Mesendoderm (in vitro differentiated cells): ENCODE results near the gene BICRAL.

ENCODE experiments used
- DNase-seq: peaks from one replicate; pipeline ENCODE4 v3.0.0; 2013
- H2AK5ac ChIP-seq: 2 replicates; pipeline ENCODE4 v1.6.1; 2013; ENCODE audit warnings: low read length, inconsistent platforms
- H2BK120ac ChIP-seq: 2 replicates; pipeline ENCODE4 v1.6.1; 2013; ENCODE audit warnings: low read depth, mild to moderate bottlenecking, low read length, moderate library complexity, mixed read lengths
- H2BK15ac ChIP-seq: replicated peaks from 2 replicates; pipeline ENCODE4 v1.6.1; 2013; ENCODE audit warnings: low read depth, mild to moderate bottlenecking, moderate library complexity
- H2BK5ac ChIP-seq: 2 replicates; pipeline ENCODE4 v1.6.1; 2013; ENCODE audit warnings: low read length, inconsistent platforms
- H3K18ac ChIP-seq: 2 replicates; pipeline ENCODE4 v1.6.1; 2013; ENCODE audit warnings: mild to moderate bottlenecking, low read length, mixed read lengths
- H3K23ac ChIP-seq: one replicate; pipeline ENCODE4 v1.6.1; 2013; ENCODE audit warnings: low read length
- H3K27ac ChIP-seq: 2 replicates; pipeline ENCODE4 v1.5.1; 2013; ENCODE audit warnings: low read depth, mild to moderate bottlenecking, inconsistent platforms, low read length, moderate library complexity
- H3K27me3 ChIP-seq: 2 replicates; pipeline ENCODE4 v1.6.1; 2013; ENCODE audit warnings: low read length, control low read depth, mild to moderate bottlenecking, inconsistent platforms; ENCODE audit not compliant: insufficient read depth, poor library complexity
- H3K36me3 ChIP-seq: 2 replicates; pipeline ENCODE4 v1.6.1; 2013; ENCODE audit warnings: low read length, inconsistent platforms; ENCODE audit not compliant: control insufficient read depth, insufficient read depth
- H3K4ac ChIP-seq: one replicate; pipeline ENCODE4 v1.6.1; 2013; ENCODE audit warnings: low read depth, mild to moderate bottlenecking, low read length, moderate library complexity
- H3K4me1 ChIP-seq: 2 replicates; pipeline ENCODE4 v1.6.1; 2013; ENCODE audit warnings: low read depth, low read length, inconsistent platforms; ENCODE audit not compliant: control insufficient read depth
- H3K4me2 ChIP-seq: 2 replicates; pipeline ENCODE4 v1.6.1; 2013; ENCODE audit warnings: low read length
- H3K4me3 ChIP-seq: 2 replicates; pipeline ENCODE4 v1.5.1; 2013; ENCODE audit warnings: mild to moderate bottlenecking, low read length
- H3K56ac ChIP-seq: one replicate; pipeline ENCODE4 v1.6.1; 2013; ENCODE audit warnings: low read length
- H3K79me1 ChIP-seq: 2 replicates; pipeline ENCODE4 v1.6.1; 2013; ENCODE audit warnings: low read length, inconsistent platforms
- H3K79me2 ChIP-seq: 2 replicates; pipeline ENCODE4 v1.6.1; 2013; ENCODE audit warnings: mild to moderate bottlenecking, low read length; ENCODE audit not compliant: control insufficient read depth, insufficient read depth
- H3K9ac ChIP-seq: 2 replicates; pipeline ENCODE4 v1.6.1; 2013; ENCODE audit warnings: low read length, inconsistent platforms
- H4K5ac ChIP-seq: one replicate; pipeline ENCODE4 v1.6.1; 2013; ENCODE audit warnings: low read length
- H4K8ac ChIP-seq: one replicate; pipeline ENCODE4 v1.6.1; 2013; ENCODE audit warnings: low read depth, mild to moderate bottlenecking, control low read depth, low read length, moderate library complexity
- WGBS: extraction: QIAGEN DNeasy Blood & Tissue Kit; methylation state at CpG from one replicate; pipeline ENCODE4 v1.1.7; 2013; ENCODE audit warnings: low lambda C conversion rate, missing lambda C conversion rate; ENCODE audit not compliant: insufficient coverage; ENCODE audit errors: extremely low coverage; 5-methylcytosine and 5-hydroxymethylcytosine counted together

The BICRAL gene

DNA sequence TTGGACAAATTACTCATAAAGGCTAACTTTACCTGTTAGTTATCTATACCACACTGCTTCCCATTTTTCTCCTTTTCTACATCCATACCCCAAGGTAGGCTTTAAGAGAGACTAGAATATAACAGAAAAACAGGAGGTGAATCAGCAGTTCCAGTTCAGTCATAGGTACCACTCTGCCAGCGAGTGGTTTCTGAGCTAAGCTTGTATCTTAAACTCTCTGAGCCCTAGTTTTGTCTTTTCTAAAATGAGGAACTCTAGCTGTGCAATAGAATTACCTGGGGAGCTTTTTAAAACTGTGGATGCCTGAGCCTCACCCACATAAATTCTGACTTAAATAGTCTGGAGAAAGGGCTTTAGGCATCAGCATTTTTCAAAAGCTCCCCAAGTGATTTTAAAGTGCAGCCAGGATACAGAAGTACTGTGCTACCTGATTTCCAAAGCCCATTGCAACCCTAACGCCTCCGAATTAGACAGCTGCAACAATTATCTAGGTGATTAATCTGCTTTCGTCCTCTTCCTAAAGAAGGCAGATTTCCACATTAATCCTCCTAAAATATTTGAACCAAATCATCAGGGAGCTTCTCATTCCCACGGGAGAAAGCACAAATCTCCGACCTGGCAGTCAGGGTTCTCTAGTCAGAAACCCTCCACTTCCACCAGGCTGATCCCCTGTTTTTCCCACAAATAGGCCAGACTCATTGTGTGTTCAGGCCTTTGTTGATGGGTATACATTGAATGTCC, 60.2 kb downstream of the BICRAL start:
- H3K79me1 ChIP-seq = no peaks in the 10 kb centered on the region
- no CpG with 5 or more reads among the region's 6 CpGs for WGBS

DNA sequence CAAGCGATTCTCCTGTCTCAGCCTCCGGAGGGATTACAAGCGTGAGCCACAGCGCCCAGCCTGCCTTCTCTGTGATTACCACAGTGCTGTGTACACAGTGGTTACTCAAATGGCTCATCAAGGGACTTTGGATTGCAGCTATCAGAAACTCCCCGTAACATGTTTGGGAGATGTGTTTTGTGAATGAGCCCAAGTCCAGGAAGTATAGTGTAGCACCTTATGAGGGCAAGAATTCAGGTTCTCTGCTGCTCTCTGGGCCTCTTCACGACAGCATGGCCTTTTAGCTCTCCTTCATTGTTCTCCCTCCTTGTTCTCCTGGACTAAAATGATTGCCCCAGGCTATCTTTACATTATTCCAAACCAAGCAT, 63.5 kb downstream of the BICRAL start:
- Histone ChIP-seq H3K4me1 (no peaks in the 10 kb centered on the region), H4K8ac (no peak overlapping the region), H3K79me2 (no peaks in the 10 kb centered on the region), H3K56ac (no peak overlapping the region), H3K27me3 (no peaks in the 10 kb centered on the region), H3K18ac (no peak overlapping the region), H2BK5ac (no peak overlapping the region), H3K79me1 (no peaks in the 10 kb centered on the region), H2BK15ac (no peak overlapping the region), H3K23ac (no peak overlapping the region), H3K4me2 (no peak overlapping the region), H2BK120ac (no peak overlapping the region), H3K9ac (no peak overlapping the region), H3K4me3 (no peak overlapping the region), H3K4ac (no peak overlapping the region), H3K36me3 (no peaks in the 10 kb centered on the region), H2AK5ac (no peak overlapping the region), H3K27ac (no peak overlapping the region), H4K5ac (no peak overlapping the region)
- no peak for DNase-seq
- WGBS = no CpG with 5 or more reads among the region's 6 CpGs

More for the DNA sequence above, 60.2 kb downstream of the BICRAL start:
- Histone ChIP-seq H3K36me3 (no peaks in the 10 kb centered on the region), H2AK5ac (no peak overlapping the region), H3K18ac (no peak overlapping the region), H3K4me2 (no peak overlapping the region), H4K5ac (no peak overlapping the region), H3K27me3 (no peaks in the 10 kb centered on the region), H3K4me1 (no peaks in the 10 kb centered on the region), H3K79me2 (no peaks in the 10 kb centered on the region), H3K4me3 (no peak overlapping the region), H3K23ac (no peak overlapping the region), H3K27ac (no peak overlapping the region), H2BK15ac (no peak overlapping the region), H3K56ac (no peak overlapping the region), H3K9ac (no peak overlapping the region), H2BK120ac (no peak overlapping the region), H2BK5ac (no peak overlapping the region), H3K4ac (no peak overlapping the region), H4K8ac (no peak overlapping the region)
- no peak for DNase-seq

DNA sequence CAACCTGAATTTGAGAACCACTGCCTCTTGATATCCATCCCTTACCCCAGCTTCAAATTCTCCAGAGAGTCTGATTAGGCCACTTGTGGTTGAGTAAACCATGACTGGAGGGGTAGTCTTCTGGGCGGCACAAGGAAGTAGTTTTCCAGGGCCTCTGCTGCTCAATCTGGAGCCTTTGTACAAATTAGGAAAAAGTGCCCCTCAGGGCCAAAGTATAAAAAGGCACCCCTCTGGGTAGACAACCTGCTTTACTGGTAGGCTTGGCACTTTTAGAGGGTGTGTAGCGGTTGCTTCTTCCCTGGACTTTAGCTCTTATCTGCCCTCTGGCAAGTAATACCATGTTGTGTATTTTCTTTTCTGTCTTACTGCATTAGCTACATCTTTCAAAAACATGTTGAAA, 64.7 kb downstream of the BICRAL start:
- no peak overlapping the region for H3K9ac ChIP-seq
- H3K4me1 ChIP-seq = no peaks in the 10 kb centered on the region
- WGBS = no CpG with 5 or more reads among the region's 2 CpGs

DNA sequence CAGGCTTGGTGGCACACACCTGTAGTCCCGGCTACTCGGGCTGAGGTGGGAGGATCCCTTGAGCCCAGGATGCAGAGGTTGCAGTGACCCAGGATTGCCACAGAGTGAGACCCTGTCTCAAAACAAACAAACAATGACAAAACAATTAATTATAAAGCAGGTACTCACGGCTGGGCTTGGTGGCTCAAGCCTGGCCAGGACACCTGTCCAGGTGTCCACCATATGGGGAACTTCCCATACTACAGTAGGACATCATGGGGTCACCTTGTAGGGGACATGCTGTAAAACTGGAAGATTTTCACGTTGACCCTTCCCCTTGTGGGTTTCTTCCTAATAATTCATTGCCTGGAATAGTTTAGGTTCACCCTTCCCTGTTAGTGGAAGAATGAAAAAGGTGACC, 66.8 kb downstream of the BICRAL start:
- Histone ChIP-seq H2AK5ac (no peak overlapping the region), H3K4ac (no peak overlapping the region), H2BK120ac (no peak overlapping the region), H4K5ac (no peak overlapping the region), H3K56ac (no peak overlapping the region), H4K8ac (no peak overlapping the region), H3K9ac (no peak overlapping the region), H3K4me1 (no peaks in the 10 kb centered on the region), H3K23ac (no peak overlapping the region), H3K4me2 (no peak overlapping the region), H2BK15ac (no peak overlapping the region), H3K36me3 (no peaks in the 10 kb centered on the region), H3K27me3 (no peaks in the 10 kb centered on the region), H3K27ac (no peak overlapping the region), H2BK5ac (no peak overlapping the region), H3K79me1 (no peaks in the 10 kb centered on the region), H3K18ac (no peak overlapping the region), H3K79me2 (no peaks in the 10 kb centered on the region), H3K4me3 (no peak overlapping the region)
- WGBS = no CpG with 5 or more reads among the region's 4 CpGs
- no peak for DNase-seq

More for the DNA sequence above, 64.7 kb downstream of the BICRAL start:
- Histone ChIP-seq H3K27ac (no peak overlapping the region), H3K79me2 (no peaks in the 10 kb centered on the region), H4K5ac (no peak overlapping the region), H2BK5ac (no peak overlapping the region), H3K4ac (no peak overlapping the region), H3K79me1 (no peaks in the 10 kb centered on the region), H2AK5ac (no peak overlapping the region), H3K36me3 (no peaks in the 10 kb centered on the region), H3K4me3 (no peak overlapping the region), H4K8ac (no peak overlapping the region), H2BK120ac (no peak overlapping the region), H3K56ac (no peak overlapping the region), H3K18ac (no peak overlapping the region), H3K23ac (no peak overlapping the region), H3K4me2 (no peak overlapping the region), H2BK15ac (no peak overlapping the region), H3K27me3 (no peaks in the 10 kb centered on the region)
- no peak for DNase-seq

DNA sequence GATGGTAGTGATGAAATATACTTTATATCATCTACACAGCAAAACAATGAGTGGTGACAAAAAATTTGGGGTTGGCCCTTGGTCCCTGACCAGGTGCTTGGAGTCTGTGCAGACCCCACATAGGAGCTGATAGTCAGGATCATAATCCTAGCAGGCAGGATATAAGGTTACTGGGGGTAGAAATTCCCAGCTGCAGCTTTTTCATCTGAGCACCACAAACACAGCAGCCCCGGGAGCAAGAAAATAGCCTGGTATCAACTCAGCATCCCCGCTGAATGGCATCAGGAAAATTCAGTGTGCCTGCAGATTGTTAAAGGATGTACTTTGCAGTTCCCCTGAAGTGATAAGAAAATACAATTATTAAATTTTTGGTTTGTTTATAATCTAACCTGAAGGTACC, 69.7 kb downstream of the BICRAL start:
- Histone ChIP-seq H3K27ac (no peak overlapping the region), H3K23ac (no peak overlapping the region), H2BK5ac (no peak overlapping the region), H4K5ac (no peak overlapping the region), H3K9ac (no peak overlapping the region), H3K56ac (no peak overlapping the region), H2AK5ac (no peak overlapping the region), H3K79me2 (no peaks in the 10 kb centered on the region), H3K4ac (no peak overlapping the region), H3K36me3 (no peaks in the 10 kb centered on the region), H3K18ac (no peak overlapping the region), H3K27me3 (no peaks in the 10 kb centered on the region), H3K4me2 (no peak overlapping the region), H2BK15ac (no peak overlapping the region), H3K79me1 (no peaks in the 10 kb centered on the region), H2BK120ac (no peak overlapping the region), H3K4me1 (no peaks in the 10 kb centered on the region), H4K8ac (no peak overlapping the region), H3K4me3 (no peak overlapping the region)
- DNase-seq = no peak
- WGBS = no CpG with 5 or more reads among the region's 2 CpGs

DNA sequence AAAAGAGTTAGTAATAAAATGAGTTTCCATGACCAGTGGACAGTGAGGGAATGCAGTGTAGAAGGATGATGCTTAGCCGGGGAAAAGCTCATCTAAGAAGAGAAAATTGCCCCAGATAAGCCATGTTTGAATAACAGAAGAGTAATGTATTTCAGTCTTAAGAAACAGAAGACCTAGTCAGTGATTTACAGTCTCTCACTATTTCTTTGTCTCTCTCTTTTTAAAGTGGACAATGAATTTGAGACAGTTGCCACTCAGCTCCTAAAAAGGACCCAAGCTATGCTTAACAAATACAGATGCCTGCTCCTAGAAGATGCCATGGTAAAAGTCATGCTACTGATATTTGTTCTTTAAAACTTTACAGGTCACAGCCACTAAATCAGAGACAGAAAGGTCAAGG, 78.2 kb downstream of the BICRAL start:
- Histone ChIP-seq H2BK15ac (no peak overlapping the region), H3K4ac (no peak overlapping the region), H3K9ac (no peak overlapping the region), H4K8ac (no peak overlapping the region), H3K18ac (no peak overlapping the region), H3K4me3 (no peak overlapping the region), H3K79me2 (no peaks in the 10 kb centered on the region), H3K4me1 (no peaks in the 10 kb centered on the region), H2BK5ac (no peak overlapping the region), H2BK120ac (no peak overlapping the region), H4K5ac (no peak overlapping the region), H3K36me3 (peaks cover 2% of the 10 kb centered on the region), H3K56ac (no peak overlapping the region), H3K27ac (no peak overlapping the region), H3K79me1 (no peaks in the 10 kb centered on the region), H2AK5ac (no peak overlapping the region), H3K4me2 (no peak overlapping the region), H3K23ac (no peak overlapping the region), H3K27me3 (no peaks in the 10 kb centered on the region)
- DNase-seq = no peak
- no CpG with 5 or more reads among the region's 1 CpG for WGBS
